ENCODE measurements around the gene IWS1.
"Not testable (repeated sequence)": the region's sequence is repeated elsewhere in the genome, so short reads cannot be mapped to it uniquely, and the experiment has no call there.

GRCh38 chr2:127543013-127543501 lies 16.8 kb upstream of the IWS1 start:
- not testable (repeated sequence) for TF ChIP-seq RFX5 (IDR thresholded peaks at IDR 0.05; ENCODE audit: low read depth, low read length); GABPA (IDR thresholded peaks at IDR 0.05; ENCODE audit: low read depth); USF2 (IDR thresholded peaks at IDR 0.05; ENCODE audit: borderline replicate concordance, low read depth, low read length); ZNF24 (IDR thresholded peaks at IDR 0.05); NBN (IDR thresholded peaks at IDR 0.05); ATF3 (IDR thresholded peaks at IDR 0.05; ENCODE audit: borderline replicate concordance, extremely low read depth, low read depth, low read length)

Data from GM12878 (cell line).